ENCODE measurements around the gene PNLIPRP3. TPM values are rescaled to one million over a fixed set of nuclear protein-coding genes. Genes with fewer than 3 reads are reported as not detected.

Gene PNLIPRP3
- total and polyA plus RNA-seq, 2 donors (not counting 3 experiments of a cell fraction or from before 2014, with no cell fraction given), result not detected

DNA sequence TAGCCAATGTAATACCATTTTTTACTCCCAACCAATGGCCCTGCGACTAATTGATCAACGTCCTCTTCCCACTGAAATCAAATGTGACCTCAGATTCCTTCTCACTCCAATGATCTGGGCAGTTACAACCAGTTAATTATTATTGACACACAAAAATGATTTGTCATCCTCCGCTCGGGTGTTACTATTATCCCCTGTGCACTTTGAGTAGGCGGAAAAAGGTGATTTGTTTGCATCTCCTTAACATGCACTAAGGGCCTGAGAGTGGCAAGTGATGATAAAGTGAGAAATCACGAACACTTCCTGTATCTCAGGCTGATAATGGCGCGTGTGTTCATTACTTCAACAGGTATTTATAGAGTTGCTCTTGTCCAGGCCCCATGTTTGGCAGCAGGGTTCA, 77.1 kb downstream of the PNLIPRP3 start:
- ChIA-PET POLR2A (no interaction called here), CTCF (no interaction called here)
- no TSS peak for BruUV-seq (replicated peaks)
- no peak for FAIRE-seq
- Histone ChIP-seq H3K27ac (ENCODE audit: insufficient read depth, low read depth, low read length) (no peak overlapping the region), H3K27me3 (ENCODE audit: control insufficient read depth in 2 of 2, insufficient read depth in 2 of 2, low read length in 2 of 2) (no peaks in the 10 kb centered on the region), H3K4me1 (ENCODE audit: control insufficient read depth, extremely low read depth, insufficient read depth, low read length) (no peaks in the 10 kb centered on the region), H3K9me1 (replicated peaks; ENCODE audit: control insufficient read depth, extremely low read depth, insufficient read depth, low read length) (no peaks in the 10 kb centered on the region), H2AFZ (ENCODE audit: low read depth, low read length) (no peak overlapping the region), H3K4me2 (ENCODE audit: insufficient read depth, low read length) (no peak overlapping the region), H3K4me3 (replicated peaks in 1 of 3; ENCODE audit: insufficient read depth in 1 of 3, low read depth in 1 of 3, low read length in 3 of 3) (no peak overlapping the region), H4K20me1 (replicated peaks; ENCODE audit: control insufficient read depth, extremely low read depth, insufficient read depth, low read length) (no peaks in the 10 kb centered on the region), H3K9me3 (replicated peaks; ENCODE audit: control insufficient read depth, insufficient read depth, low read length) (no peaks in the 10 kb centered on the region), H3K36me3 (ENCODE audit: control insufficient read depth in 2 of 2, extremely low read depth in 1 of 2, insufficient read depth in 2 of 2, low read length in 2 of 2) (no peaks in the 10 kb centered on the region), H3K79me2 (ENCODE audit: control insufficient read depth, insufficient read depth, low read length) (no peaks in the 10 kb centered on the region), H3K9ac (replicated peaks; ENCODE audit: extremely low read depth, insufficient read depth, low read length) (no peak overlapping the region)
- no peak for DNase-seq (ENCODE audit: low read depth, low spot score)
- dilution Hi-C loops (cut with MboI; ENCODE audit: extremely low pct_ligation_motif_present, low sequenced_read_pairs), result no loop called here
- intact Hi-C loops (cut with micrococcal nuclease), result no loop called here
- no peak for TF ChIP-seq JUN (IDR thresholded peaks at IDR 0.05; ENCODE audit: borderline replicate concordance, insufficient read depth, insufficient read length, low read depth)
- TF ChIP-seq, protein P1, sequence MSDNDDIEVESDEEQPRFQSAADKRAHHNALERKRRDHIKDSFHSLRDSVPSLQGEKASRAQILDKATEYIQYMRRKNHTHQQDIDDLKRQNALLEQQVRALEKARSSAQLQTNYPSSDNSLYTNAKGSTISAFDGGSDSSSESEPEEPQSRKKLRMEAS (IDR thresholded peaks at IDR 0.05; ENCODE audit: insufficient read depth, insufficient read length), result no peak
- no peak for TF ChIP-seq FOS (IDR thresholded peaks at IDR 0.05; ENCODE audit: borderline replicate concordance, insufficient read depth, low read length)
- TF ChIP-seq POLR2A (IDR thresholded peaks at IDR 0.05; ENCODE audit: low read depth, low read length), result no peak

DNA sequence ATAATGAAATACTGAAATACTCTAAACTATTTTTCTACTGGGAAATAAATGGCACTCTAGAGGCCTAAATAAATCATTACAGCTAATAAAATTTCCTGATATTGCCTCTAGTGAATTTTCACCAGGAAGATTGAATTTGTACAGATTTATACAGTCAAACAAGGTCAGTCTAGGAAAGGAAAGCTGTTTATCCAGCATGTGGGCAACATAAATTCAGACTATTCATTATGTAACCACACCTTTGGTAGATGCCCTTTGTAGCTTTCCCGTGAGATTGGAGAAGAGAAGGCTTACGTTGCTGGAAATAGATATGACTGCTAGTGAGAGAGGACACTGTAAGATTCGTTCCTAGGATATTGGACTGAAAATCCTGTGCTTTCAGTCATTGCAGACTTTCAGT, 82.9 kb downstream of the PNLIPRP3 start:
- no peaks in the 10 kb centered on the region for H3K9me3 ChIP-seq (replicated peaks; ENCODE audit: control insufficient read depth, insufficient read depth, low read length)
- no peaks in the 10 kb centered on the region for H3K27me3 ChIP-seq (ENCODE audit: control insufficient read depth in 2 of 2, insufficient read depth in 2 of 2, low read length in 2 of 2)
- H3K4me2 ChIP-seq (ENCODE audit: insufficient read depth, low read length), result no peak overlapping the region
- BruUV-seq (replicated peaks), result no TSS peak
- H3K4me1 ChIP-seq (ENCODE audit: control insufficient read depth, extremely low read depth, insufficient read depth, low read length), result no peaks in the 10 kb centered on the region
- H3K4me3 ChIP-seq (replicated peaks in 1 of 3; ENCODE audit: insufficient read depth in 1 of 3, low read depth in 1 of 3, low read length in 3 of 3), result no peak overlapping the region
- no peak overlapping the region for H3K9ac ChIP-seq (replicated peaks; ENCODE audit: extremely low read depth, insufficient read depth, low read length)
- dilution Hi-C loops (cut with MboI; ENCODE audit: extremely low pct_ligation_motif_present, low sequenced_read_pairs), result no loop called here
- no peaks in the 10 kb centered on the region for H3K9me1 ChIP-seq (replicated peaks; ENCODE audit: control insufficient read depth, extremely low read depth, insufficient read depth, low read length)
- no peaks in the 10 kb centered on the region for H4K20me1 ChIP-seq (replicated peaks; ENCODE audit: control insufficient read depth, extremely low read depth, insufficient read depth, low read length)
- H2AFZ ChIP-seq (ENCODE audit: low read depth, low read length), result no peak overlapping the region
- ChIA-PET CTCF (interaction anchor here (1.2 kb wide), 1 partner anchor 11 kb away, joined by 3 read pairs; no protein-coding TSS in a partner anchor), POLR2A (no interaction called here)
- H3K27ac ChIP-seq (ENCODE audit: insufficient read depth, low read depth, low read length), result no peak overlapping the region
- H3K79me2 ChIP-seq (ENCODE audit: control insufficient read depth, insufficient read depth, low read length), result no peaks in the 10 kb centered on the region
- FAIRE-seq, result no peak
- intact Hi-C loops (cut with micrococcal nuclease), result no loop called here
- no peak for TF ChIP-seq POLR2A (IDR thresholded peaks at IDR 0.05; ENCODE audit: low read depth, low read length)
- TF ChIP-seq MYC (IDR thresholded peaks at IDR 0.05; ENCODE audit: low read depth, low read length), result no peak
- TF ChIP-seq, protein P1 (IDR thresholded peaks at IDR 0.05; ENCODE audit: insufficient read depth, insufficient read length), result no peak
- TF ChIP-seq, protein P2, sequence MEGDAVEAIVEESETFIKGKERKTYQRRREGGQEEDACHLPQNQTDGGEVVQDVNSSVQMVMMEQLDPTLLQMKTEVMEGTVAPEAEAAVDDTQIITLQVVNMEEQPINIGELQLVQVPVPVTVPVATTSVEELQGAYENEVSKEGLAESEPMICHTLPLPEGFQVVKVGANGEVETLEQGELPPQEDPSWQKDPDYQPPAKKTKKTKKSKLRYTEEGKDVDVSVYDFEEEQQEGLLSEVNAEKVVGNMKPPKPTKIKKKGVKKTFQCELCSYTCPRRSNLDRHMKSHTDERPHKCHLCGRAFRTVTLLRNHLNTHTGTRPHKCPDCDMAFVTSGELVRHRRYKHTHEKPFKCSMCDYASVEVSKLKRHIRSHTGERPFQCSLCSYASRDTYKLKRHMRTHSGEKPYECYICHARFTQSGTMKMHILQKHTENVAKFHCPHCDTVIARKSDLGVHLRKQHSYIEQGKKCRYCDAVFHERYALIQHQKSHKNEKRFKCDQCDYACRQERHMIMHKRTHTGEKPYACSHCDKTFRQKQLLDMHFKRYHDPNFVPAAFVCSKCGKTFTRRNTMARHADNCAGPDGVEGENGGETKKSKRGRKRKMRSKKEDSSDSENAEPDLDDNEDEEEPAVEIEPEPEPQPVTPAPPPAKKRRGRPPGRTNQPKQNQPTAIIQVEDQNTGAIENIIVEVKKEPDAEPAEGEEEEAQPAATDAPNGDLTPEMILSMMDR (IDR thresholded peaks at IDR 0.05; ENCODE audit: extremely low read depth in 1 of 2, insufficient read depth in 1 of 2, low read depth in 1 of 2, low read length in 2 of 2), result no peak
- TF ChIP-seq FOS (IDR thresholded peaks at IDR 0.05; ENCODE audit: borderline replicate concordance, insufficient read depth, low read length), result no peak
- no peak for TF ChIP-seq POLR2AphosphoS5 (IDR thresholded peaks at IDR 0.05; ENCODE audit: insufficient read depth, low read depth, low read length)
- TF ChIP-seq JUN (IDR thresholded peaks at IDR 0.05; ENCODE audit: borderline replicate concordance, insufficient read depth, insufficient read length, low read depth), result no peak
- TF ChIP-seq GATA2 (IDR thresholded peaks at IDR 0.05; ENCODE audit: insufficient read depth, insufficient read length, low read depth, low read length), result no peak
- TF ChIP-seq EZH2 (IDR thresholded peaks at IDR 0.05; ENCODE audit: borderline replicate concordance, low read depth, low read length, severe bottlenecking), result no peak
- DNase-seq (ENCODE audit: low read depth, low spot score), result no peak
- H3K36me3 ChIP-seq (ENCODE audit: control insufficient read depth in 2 of 2, extremely low read depth in 1 of 2, insufficient read depth in 2 of 2, low read length in 2 of 2), result no peaks in the 10 kb centered on the region

Measured in endothelial cell of umbilical vein (primary cell).